Left cardiac atrium (tissue), 4 donors: ENCODE measurements around the gene SDCCAG8. TPM values are rescaled to one million over a fixed set of nuclear protein-coding genes. Genes with fewer than 3 reads are reported as not detected.
"Not testable (repeated sequence)": the region's sequence is repeated elsewhere in the genome, so short reads cannot be mapped to it uniquely, and the experiment has no call there.

Source experiments
- ATAC-seq, 2 donors: fragments of 200-7000 bp; cut with Tn5 transposase; one replicate each; pipeline ENCODE4 v1.9.1; 2020; ENCODE audit warnings: mild to moderate bottlenecking in 2 of 2, moderate library complexity in 2 of 2
- DNase-seq: peaks from one replicate; pipeline ENCODE4 v3.0.0-alpha.2; 2020
- intact Hi-C, 2 donors: fragments of 100-400 bp; cut with DNase I; formaldehyde crosslinking; loops; one replicate each; pipeline versions ENCODE4 v1.14.1 to v1.15.1; 2022 to 2023
- long read RNA-seq: library from polyadenylated mRNA; unstranded; transcript quantifications from one replicate; pipeline ENCODE4 v2.0.0, GENCODE V29; 2021
- total RNA-seq, 2 donors: library from RNA; stranded (reverse); fragmentation: NEBNext Ultra II Directional; extraction: Animal tissue kit (Norgen Biotek cat#: 25700); gene quantifications; one replicate each; pipeline ENCODE4 v1.2.1, GENCODE V29; 2021
- donor health status: DM: no; HTN: yes; CAD: no.
- donor health status: DM: no; HTN: yes; CAD: no; lungs with severe emphysema.
- donor health status: DM: yes; HTN: yes; CAD: no.
- donor health status: Dilated cardiomyopathy.

SDCCAG8 gene
- total RNA-seq, result 10 to 100 TPM; 22.5 to 23.8 TPM
- long read RNA-seq, partial matches to known transcripts, result 0 of 12 reads
- long read RNA-seq, other reads (novel, unspliced or antisense), result 10 of 12 reads

GRCh38 chr1:243255791-243256512, at the start of gene SDCCAG8:
SDCCAG8 (plus strand) TSS chr1:243256041; CDS start chr1:243256174, 133 bp downstream.
- DNase-seq, result peak; percentile 98
- ATAC-seq, result peak; percentile 91 to 94
- intact Hi-C loops, result no loop called here

- intact Hi-C loops, DNase-seq: not testable (repeated sequence)
- ATAC-seq, result peak; percentile 55 to 88
Measured at GRCh38 chr1:243211984-243212383, 43.9 kb upstream of the SDCCAG8 start.

GRCh38 chr1:243213045-243213787, 42.6 kb upstream of the SDCCAG8 start:
- ATAC-seq, result peak; percentile 47 to 90
- no peak for DNase-seq
- intact Hi-C loops, result no loop called here

GRCh38 chr1:243215276-243215875, 40.5 kb upstream of the SDCCAG8 start:
- DNase-seq, intact Hi-C loops, ATAC-seq: not testable (repeated sequence)

GRCh38 chr1:243216741-243217140, 39.1 kb upstream of the SDCCAG8 start:
- intact Hi-C loops, result no loop called here
- DNase-seq, result no peak
- ATAC-seq, result no peak

- no peak for ATAC-seq
- intact Hi-C loops, result no loop called here
- no peak for DNase-seq
Measured at GRCh38 chr1:243217349-243217748, 38.5 kb upstream of the SDCCAG8 start.

GRCh38 chr1:243218059-243218458, 37.8 kb upstream of the SDCCAG8 start:
- DNase-seq (no peak), ATAC-seq (no peak)
- intact Hi-C loops, result no loop called here

- intact Hi-C loops, result no loop called here
- no peak for ATAC-seq
- DNase-seq, result no peak
Measured at GRCh38 chr1:243227622-243228021, 28.2 kb upstream of the SDCCAG8 start.

- no peak for ATAC-seq
- intact Hi-C loops, result no loop called here
- DNase-seq, result no peak
Measured at GRCh38 chr1:243229526-243229925, 26.3 kb upstream of the SDCCAG8 start.

- intact Hi-C loops, result no loop called here
- no peak for DNase-seq
- ATAC-seq, result no peak
Measured at GRCh38 chr1:243230914-243231313, 24.9 kb upstream of the SDCCAG8 start.

GRCh38 chr1:243233908-243234307, 21.9 kb upstream of the SDCCAG8 start:
- ATAC-seq, result peak in 1 of 2 donors; percentile 52
- DNase-seq, result no peak
- intact Hi-C loops, result no loop called here

- intact Hi-C loops, result no loop called here
- peak in 1 of 2 donors; percentile 58 for ATAC-seq
- DNase-seq, result no peak
Measured at GRCh38 chr1:243234978-243235647, 20.7 kb upstream of the SDCCAG8 start.

- ATAC-seq (no peak), DNase-seq (no peak)
- intact Hi-C loops, result no loop called here
Measured at GRCh38 chr1:243236604-243237252, 19.1 kb upstream of the SDCCAG8 start.

- DNase-seq, result no peak
- ATAC-seq, result no peak
- intact Hi-C loops, result no loop called here
Measured at GRCh38 chr1:243244432-243244841, 11.4 kb upstream of the SDCCAG8 start.

- ATAC-seq, result peak; percentile 27 to 65
- DNase-seq, result no peak
- intact Hi-C loops, result no loop called here
Measured at GRCh38 chr1:243246916-243247315, 8.9 kb upstream of the SDCCAG8 start.

- intact Hi-C loops, result no loop called here
- no peak for ATAC-seq
Measured at GRCh38 chr1:243247901-243248300, 7.9 kb upstream of the SDCCAG8 start.

GRCh38 chr1:243249214-243249613, 6.6 kb upstream of the SDCCAG8 start:
- ATAC-seq (no peak), DNase-seq (no peak)
- intact Hi-C loops, result no loop called here

More at GRCh38 chr1:243247901-243248300, 7.9 kb upstream of the SDCCAG8 start:
- no peak for DNase-seq

- intact Hi-C loops, result no loop called here
- no peak for ATAC-seq
Measured at GRCh38 chr1:243250102-243250501, 5.7 kb upstream of the SDCCAG8 start.

GRCh38 chr1:243251539-243251938, 4.3 kb upstream of the SDCCAG8 start:
- no peak for DNase-seq
- no peak for ATAC-seq
- intact Hi-C loops, result no loop called here

More at GRCh38 chr1:243250102-243250501, 5.7 kb upstream of the SDCCAG8 start:
- no peak for DNase-seq
